H1 (cell line): ENCODE measurements around the gene CEBPG. TPM values are rescaled to one million over a fixed set of nuclear protein-coding genes. Genes with fewer than 3 reads are reported as not detected.

Experiments used
- BCL11A ChIP-seq, 2 experiments: IDR thresholded peaks; one replicate each; pipeline ENCODE4 v1.6.1; 2011; ENCODE audit warnings: low read depth in 2 of 2, low read length in 2 of 2, mild to moderate bottlenecking in 2 of 2
- JUN ChIP-seq: IDR thresholded peaks from 2 replicates; pipeline ENCODE4 v1.6.1; 2011; ENCODE audit warnings: low read depth, mild to moderate bottlenecking, improper control_type of control experiment, low read length
- SIRT6 ChIP-seq: IDR thresholded peaks from one replicate; pipeline ENCODE4 v1.7.1; 2012; ENCODE audit warnings: low read length, inconsistent platforms
- polyA plus RNA-seq, 7 experiments: library from polyadenylated mRNA; depleted of rRNA in 3 of 7; stranded (reverse) in 5 of 7; unstranded in 2 of 7; fragments of >200 nt in 5 of 7; fragments of 200-250 nt in 2 of 7; gene quantifications; 1 replicate in 5 of 7; 2 replicates in 1 of 7; 4 replicates in 1 of 7; pipeline versions ENCODE4 v1.2.1 to v1.2.3, GENCODE V29; 2011 to 2013; ENCODE audit warnings: missing spikeins in 2 of 7, mixed read lengths in 2 of 7
- total RNA-seq: library from RNA; stranded (reverse); fragmentation: NEBNext Ultra II Directional; extraction: Animal tissue kit (Norgen Biotek cat#: 25700); gene quantifications from 2 replicates; pipeline ENCODE4 v1.2.1, GENCODE V29; 2021

Gene CEBPG
- total and polyA plus RNA-seq, 2 of the 8 experiments (the other 6 are each of a cell fraction or from before 2014, with no cell fraction given) = 12.3 to 35.4 TPM

- TF ChIP-seq JUN (no peak), BCL11A (IDR thresholded peaks at IDR 0.05; ENCODE audit: low read depth in 2 of 2, low read length in 2 of 2) (no peak), SIRT6 (no peak)
Observed at GRCh38 chr19:33362508-33363228, 10.8 kb upstream of the CEBPG start (continued).
